ENCODE measurements around the gene DNMT3B.

DNMT3B gene

GRCh38 chr20:32810941-32811340 is 48.8 kb downstream of the DNMT3B start:
- DNase-seq (ENCODE audit: insufficient read length, low spot score) (no peak), FAIRE-seq (no peak)
- TF ChIP-seq POLR2A (IDR thresholded peaks at IDR 0.05; ENCODE audit: low read depth, low read length) = no peak

- no peak for DNase-seq (ENCODE audit: insufficient read length, low spot score)
- no peak for FAIRE-seq
- no peak for TF ChIP-seq POLR2A (IDR thresholded peaks at IDR 0.05; ENCODE audit: low read depth, low read length)
These were observed 49.7 kb downstream of the DNMT3B start for GRCh38 chr20:32811886-32812285.

GRCh38 chr20:32819992-32820697 is 58.0 kb downstream of the DNMT3B start:
- DNase-seq (ENCODE audit: insufficient read length, low spot score) (peak; percentile 47), FAIRE-seq (no peak)
- TF ChIP-seq POLR2A (IDR thresholded peaks at IDR 0.05; ENCODE audit: low read depth, low read length) = 0 out of 2 replicates have a peak, but pooled peaks have one; percentile 13

DNA sequence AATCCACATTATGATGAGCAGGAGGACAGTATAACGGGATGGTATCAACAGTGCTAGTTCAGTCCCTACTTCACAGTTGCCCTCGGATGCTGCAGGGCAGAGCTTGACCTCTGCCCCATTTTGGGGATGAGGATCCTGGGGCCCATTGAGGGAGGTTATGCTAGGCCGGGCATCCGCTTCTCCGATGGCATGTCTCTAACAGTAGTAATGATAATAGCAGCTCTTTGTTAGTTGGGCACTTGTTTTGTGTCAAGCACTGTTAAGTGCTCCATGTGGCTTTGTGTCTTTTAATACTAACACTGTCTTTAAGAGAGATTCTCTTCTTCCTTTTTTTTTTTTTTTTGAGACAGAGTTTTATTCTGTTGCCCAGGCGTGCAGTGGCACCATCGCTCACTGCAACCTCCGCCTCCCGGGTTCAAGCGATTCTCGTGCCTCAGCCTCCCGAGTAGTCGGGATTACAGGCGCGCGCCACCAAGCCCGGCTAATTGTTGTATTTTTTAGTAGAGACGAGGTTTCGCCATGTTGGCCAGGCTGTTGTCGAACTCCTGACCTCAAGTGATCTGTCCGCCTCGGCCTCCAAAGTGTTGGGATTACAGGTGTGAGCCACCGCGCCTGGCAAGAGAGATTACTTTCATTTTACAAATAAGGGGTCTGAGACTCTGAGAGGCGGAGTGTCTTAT is 58.7 kb downstream of the DNMT3B start:
- no peak for DNase-seq (ENCODE audit: insufficient read length, low spot score)
- no peak for TF ChIP-seq POLR2A (IDR thresholded peaks at IDR 0.05; ENCODE audit: low read depth, low read length)
- no peak for FAIRE-seq

GRCh38 chr20:32822225-32822624 is 60.0 kb downstream of the DNMT3B start:
- DNase-seq (ENCODE audit: insufficient read length, low spot score) = no peak
- no peak for FAIRE-seq
- no peak for TF ChIP-seq POLR2A (IDR thresholded peaks at IDR 0.05; ENCODE audit: low read depth, low read length)

DNA sequence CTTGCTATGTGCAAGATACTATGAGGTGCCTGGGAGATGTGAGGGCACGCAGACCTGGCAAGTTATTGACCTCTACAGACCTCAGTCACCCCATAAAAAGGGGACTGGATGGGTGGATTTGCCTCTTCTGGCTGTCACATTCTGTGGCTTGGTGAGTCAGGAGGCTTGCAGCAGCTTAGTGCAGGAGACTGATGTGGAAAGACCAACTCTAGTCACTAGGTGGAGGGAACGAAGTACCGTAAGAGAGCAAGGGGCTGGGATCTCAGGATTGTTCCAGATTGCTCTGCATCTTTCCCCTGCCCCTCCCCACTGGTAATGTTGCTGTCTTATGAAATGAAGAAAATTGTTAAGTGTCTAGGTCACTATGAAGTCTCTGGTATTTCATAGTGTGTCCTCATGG is 60.9 kb downstream of the DNMT3B start:
- DNase-seq (ENCODE audit: insufficient read length, low spot score) (peak; percentile 58), FAIRE-seq (peak; percentile 11)
- TF ChIP-seq POLR2A (IDR thresholded peaks at IDR 0.05; ENCODE audit: low read depth, low read length) = no peak

DNA sequence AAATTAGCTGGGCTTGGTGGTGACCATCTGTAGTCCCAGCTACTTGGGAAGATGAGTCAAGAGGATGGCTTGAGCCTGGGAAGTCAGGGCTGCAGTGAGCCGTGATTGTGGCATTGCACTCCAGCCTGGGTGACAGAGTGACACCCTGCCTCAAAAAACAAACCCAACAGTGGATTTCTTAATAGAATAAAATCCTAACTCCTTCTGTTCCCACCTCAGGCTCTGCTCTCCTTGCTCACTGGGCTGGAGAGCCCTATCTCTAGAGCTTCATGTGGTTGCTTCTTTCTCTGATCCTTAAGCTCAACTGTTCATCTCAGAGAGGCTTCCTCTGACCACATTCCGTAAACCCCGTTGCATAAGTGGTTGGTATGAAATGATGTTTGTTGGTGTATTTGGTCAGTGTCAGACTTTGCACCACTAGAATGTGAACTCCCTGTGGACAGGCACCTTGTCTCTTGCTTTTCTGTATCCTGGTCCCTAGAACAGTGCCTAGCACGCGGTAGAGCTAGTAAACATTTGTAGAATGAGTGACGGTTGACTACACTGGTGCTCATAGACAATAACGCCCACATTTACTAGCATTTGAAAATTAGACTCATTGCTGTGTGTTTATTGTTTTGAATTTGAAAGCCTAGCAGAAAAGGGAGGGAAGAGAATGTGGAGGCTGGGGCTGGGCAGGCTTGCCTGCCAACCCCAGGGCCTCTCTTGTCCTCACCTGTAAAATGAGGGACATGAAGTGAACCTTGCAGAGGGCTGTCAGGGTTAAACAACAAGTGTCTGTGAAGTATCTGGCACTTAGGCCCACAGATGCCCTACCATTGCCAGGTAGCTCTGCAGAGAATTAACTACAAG is 61.8 kb downstream of the DNMT3B start:
- FAIRE-seq = no peak
- DNase-seq (ENCODE audit: insufficient read length, low spot score) = no peak
- no peak for TF ChIP-seq POLR2A (IDR thresholded peaks at IDR 0.05; ENCODE audit: low read depth, low read length)

GRCh38 chr20:32828029-32828680 is 66.0 kb downstream of the DNMT3B start:
- FAIRE-seq = no peak
- TF ChIP-seq POLR2A (IDR thresholded peaks at IDR 0.05; ENCODE audit: low read depth, low read length) = no peak
- no peak for DNase-seq (ENCODE audit: insufficient read length, low spot score)

DNA sequence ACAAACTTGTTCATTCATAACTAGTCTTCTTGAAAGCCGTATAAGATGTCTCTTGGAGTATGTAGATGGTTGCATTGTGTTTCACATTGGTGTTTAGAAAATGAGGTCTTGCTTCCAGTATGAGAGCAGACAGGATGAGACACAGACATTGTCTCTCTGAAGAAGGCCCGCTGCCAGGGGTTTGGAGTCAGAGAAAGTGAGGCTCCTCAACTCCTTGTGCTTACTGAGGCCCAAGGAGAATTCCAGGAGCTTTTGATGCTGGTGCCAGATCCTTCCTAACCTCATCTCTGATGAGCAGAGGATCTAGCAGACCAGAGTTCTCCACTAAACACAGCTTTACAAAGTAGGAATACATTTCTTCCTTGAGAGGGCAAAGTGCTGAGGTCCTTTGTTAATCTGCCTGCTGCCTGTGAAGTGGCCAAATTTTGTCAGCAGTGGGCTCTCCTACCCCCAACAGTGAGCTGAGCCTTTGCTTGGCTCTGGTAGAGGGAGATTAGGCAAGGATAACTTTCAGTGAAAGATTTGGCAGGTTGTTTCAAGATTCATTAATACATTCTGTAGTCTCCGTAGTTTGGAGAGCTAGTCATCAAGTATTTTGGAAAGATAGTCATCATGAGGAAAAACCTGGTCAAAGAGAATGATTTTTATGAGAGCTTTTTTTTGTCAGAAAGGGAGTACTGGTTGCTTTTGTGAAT is 67.3 kb downstream of the DNMT3B start:
- DNase-seq (ENCODE audit: insufficient read length, low spot score) = no peak
- FAIRE-seq = no peak
- TF ChIP-seq POLR2A (IDR thresholded peaks at IDR 0.05; ENCODE audit: low read depth, low read length) = no peak

DNA sequence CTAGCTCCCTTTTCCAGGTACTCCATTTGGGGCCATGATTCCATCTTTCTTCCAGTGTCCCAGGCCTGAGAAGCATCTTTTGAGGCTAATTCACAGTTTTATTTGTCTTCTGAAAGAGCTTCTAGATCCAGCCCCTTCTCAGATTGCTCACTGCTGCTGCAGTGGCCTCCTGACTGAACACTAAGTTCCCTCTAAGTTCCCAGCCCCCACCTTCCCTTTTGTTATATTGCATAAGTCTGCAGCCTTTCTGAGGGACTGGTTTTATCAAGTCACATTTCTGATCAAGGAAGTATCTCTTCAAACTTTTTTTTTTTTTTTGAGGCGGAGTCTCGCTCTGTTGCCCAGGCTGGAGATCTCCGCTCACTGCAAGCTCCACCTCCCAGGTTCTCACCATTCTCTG is 68.3 kb downstream of the DNMT3B start:
- TF ChIP-seq POLR2A (IDR thresholded peaks at IDR 0.05; ENCODE audit: low read depth, low read length) = no peak
- DNase-seq (ENCODE audit: insufficient read length, low spot score) = no peak
- no peak for FAIRE-seq

- DNase-seq (ENCODE audit: insufficient read length, low spot score) (no peak), FAIRE-seq (no peak)
- no peak for TF ChIP-seq POLR2A (IDR thresholded peaks at IDR 0.05; ENCODE audit: low read depth, low read length)
These were observed 69.8 kb downstream of the DNMT3B start for GRCh38 chr20:32831982-32832381.

DNA sequence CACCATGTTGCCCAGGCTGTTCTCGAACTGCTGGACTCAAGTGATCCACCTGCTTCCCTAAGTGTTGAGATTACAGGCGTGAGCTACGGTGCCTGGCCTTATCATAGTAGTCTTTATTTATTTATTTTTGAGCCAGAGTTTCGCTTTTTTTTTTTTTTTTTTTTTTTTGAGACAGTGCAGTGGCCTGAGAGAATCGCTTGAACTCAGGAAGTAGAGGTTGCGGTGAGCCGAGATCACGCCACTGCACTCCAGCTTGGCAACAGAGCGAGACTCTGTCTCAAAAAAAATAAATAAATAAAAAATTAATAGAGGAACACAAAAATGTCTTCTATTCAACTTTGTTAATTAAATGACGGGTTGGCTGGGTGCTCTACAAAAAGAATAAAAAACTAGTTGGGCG is 70.5 kb downstream of the DNMT3B start:
- TF ChIP-seq POLR2A (IDR thresholded peaks at IDR 0.05; ENCODE audit: low read depth, low read length) = no peak
- FAIRE-seq (no peak), DNase-seq (ENCODE audit: insufficient read length, low spot score) (no peak)

DNA sequence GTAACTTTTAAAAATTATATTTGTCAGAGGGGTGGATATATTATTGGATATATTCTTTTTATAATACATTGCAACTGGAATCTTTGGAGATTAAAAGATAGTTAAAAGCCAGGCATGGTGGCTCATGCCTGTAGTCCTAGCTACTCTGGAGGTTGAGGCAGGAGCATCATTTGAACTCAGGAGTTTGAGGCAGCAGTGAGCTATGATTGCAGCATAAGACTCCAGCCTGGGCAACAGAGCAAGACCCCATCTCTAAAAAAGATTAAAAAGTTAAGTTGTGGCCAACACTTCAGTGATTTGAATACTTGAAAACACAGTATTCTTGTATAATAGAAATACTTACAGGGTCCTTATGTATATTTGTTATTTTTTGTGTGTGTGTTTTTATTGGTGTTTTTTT is 72.8 kb downstream of the DNMT3B start:
- DNase-seq (ENCODE audit: insufficient read length, low spot score) (no peak), FAIRE-seq (no peak)
- no peak for TF ChIP-seq POLR2A (IDR thresholded peaks at IDR 0.05; ENCODE audit: low read depth, low read length)
